ENCODE measurements around the gene MAGI2. TPM values are rescaled to one million over a fixed set of nuclear protein-coding genes. Genes with fewer than 3 reads are reported as not detected.

MAGI2 gene
- total and polyA plus RNA-seq, 8 donors: 6.1 to 9.2 (median 7.1) TPM

DNA sequence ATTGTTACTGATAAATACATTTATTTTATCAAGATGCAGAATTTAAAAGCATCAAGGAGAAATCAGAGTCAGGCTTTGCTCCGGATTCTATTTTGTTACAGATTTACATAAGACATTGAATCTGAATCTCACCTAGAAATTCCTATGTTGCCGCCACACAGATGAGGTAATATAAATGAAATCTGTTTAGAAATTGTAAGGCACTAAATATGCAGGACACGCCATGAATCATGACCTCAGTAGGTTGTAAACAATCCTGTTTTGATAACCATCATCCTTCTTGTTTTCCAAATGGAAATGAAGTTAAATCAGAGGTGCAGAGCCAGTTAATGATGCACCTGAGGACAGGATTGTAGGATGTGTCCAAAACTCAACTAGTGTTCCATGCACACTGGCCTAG is 778.0 kb downstream of the MAGI2 start:
- H3K36me3 ChIP-seq: no peaks in the 10 kb centered on the region
- no peaks in the 10 kb centered on the region for H3K9me3 ChIP-seq
- H3K27me3 ChIP-seq: no peaks in the 10 kb centered on the region
- no peak overlapping the region for H3K4me3 ChIP-seq
- no peak for DNase-seq
- intact Hi-C loops (cut with DNase I): no loop called here
- no peaks in the 10 kb centered on the region for H3K4me1 ChIP-seq
- TF ChIP-seq, protein P1, sequence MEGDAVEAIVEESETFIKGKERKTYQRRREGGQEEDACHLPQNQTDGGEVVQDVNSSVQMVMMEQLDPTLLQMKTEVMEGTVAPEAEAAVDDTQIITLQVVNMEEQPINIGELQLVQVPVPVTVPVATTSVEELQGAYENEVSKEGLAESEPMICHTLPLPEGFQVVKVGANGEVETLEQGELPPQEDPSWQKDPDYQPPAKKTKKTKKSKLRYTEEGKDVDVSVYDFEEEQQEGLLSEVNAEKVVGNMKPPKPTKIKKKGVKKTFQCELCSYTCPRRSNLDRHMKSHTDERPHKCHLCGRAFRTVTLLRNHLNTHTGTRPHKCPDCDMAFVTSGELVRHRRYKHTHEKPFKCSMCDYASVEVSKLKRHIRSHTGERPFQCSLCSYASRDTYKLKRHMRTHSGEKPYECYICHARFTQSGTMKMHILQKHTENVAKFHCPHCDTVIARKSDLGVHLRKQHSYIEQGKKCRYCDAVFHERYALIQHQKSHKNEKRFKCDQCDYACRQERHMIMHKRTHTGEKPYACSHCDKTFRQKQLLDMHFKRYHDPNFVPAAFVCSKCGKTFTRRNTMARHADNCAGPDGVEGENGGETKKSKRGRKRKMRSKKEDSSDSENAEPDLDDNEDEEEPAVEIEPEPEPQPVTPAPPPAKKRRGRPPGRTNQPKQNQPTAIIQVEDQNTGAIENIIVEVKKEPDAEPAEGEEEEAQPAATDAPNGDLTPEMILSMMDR (IDR thresholded peaks at IDR 0.05): no peak
- ATAC-seq: no peak
- no peak overlapping the region for H3K27ac ChIP-seq

DNA sequence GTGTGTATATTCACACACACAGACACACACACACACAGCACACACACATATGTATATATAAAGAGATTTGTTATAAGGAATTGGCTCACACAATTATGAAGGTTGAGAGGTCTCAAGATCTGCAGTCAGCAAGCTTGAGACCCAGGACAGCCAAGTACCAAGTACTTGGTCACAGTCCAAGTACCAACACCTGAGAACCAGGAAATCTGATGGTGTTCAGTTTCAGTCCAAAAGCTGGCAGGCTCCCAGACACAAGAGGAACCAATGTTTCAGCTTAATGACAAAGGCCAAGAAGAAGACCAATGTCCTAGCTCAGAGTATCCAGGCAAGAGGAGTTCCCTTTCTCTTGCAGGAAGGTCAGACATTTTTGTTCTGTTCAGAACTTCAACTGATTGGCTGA is 780.2 kb downstream of the MAGI2 start:
- Histone ChIP-seq H3K4me1 (no peaks in the 10 kb centered on the region), H3K27ac (no peak overlapping the region), H3K36me3 (no peaks in the 10 kb centered on the region), H3K4me3 (no peak overlapping the region), H3K27me3 (no peaks in the 10 kb centered on the region), H3K9me3 (peaks cover 0 to 2% of the 10 kb centered on the region in 2 donors)
- DNase-seq (peak in 2 of 4 donors; percentile 8 to 34), ATAC-seq (peak; percentile 65)
- TF ChIP-seq, protein P1 (IDR thresholded peaks at IDR 0.05): no peak
- intact Hi-C loops (cut with DNase I): no loop called here

DNA sequence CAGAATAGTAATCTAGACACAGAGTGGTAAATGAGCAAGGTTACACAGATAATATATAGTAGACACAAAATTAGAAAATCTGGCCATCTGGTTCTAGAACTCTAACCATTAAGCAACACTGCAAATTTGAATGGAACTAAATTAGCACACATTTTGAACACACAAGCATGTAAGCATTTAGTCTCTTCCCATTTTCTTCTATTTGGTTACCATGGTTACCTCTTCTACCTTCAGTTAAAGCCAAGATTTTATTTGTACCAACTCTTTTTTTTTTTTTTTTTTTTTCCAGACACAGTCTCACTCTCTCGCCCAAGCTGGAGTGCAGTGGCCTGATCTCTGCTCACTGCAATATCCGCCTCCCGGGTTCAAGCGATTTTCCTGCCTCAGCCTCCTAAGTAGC is 790.5 kb downstream of the MAGI2 start:
- H3K9me3 ChIP-seq: peaks cover 0 to 7% of the 10 kb centered on the region in 2 donors
- H3K4me3 ChIP-seq: no peak overlapping the region
- TF ChIP-seq, protein P1 (IDR thresholded peaks at IDR 0.05): no peak
- H3K27me3 ChIP-seq: no peaks in the 10 kb centered on the region
- H3K27ac ChIP-seq: no peak overlapping the region
- intact Hi-C loops (cut with DNase I): no loop called here
- H3K4me1 ChIP-seq: no peaks in the 10 kb centered on the region
- DNase-seq (no peak), ATAC-seq (no peak)
- H3K36me3 ChIP-seq: no peaks in the 10 kb centered on the region

DNA sequence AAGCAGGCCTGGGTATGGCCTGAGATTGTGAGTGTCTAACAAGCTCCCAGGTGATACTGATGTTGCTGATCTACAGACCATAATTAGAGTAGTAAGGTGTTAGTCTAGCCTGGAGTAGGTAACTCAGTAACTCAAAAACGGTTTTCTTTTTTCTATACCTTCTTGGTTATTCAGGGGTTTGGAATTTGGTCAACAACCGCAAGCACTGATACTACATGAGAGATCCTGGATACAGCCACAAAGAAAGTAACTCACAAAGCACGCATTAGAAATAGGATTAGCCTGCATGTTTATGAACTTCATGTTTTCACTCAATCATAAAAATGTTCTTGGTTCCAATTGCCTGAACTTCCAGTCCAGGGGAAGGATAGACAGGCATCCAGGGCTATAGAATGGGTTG is 803.5 kb downstream of the MAGI2 start:
- intact Hi-C loops (cut with DNase I): no loop called here

DNA sequence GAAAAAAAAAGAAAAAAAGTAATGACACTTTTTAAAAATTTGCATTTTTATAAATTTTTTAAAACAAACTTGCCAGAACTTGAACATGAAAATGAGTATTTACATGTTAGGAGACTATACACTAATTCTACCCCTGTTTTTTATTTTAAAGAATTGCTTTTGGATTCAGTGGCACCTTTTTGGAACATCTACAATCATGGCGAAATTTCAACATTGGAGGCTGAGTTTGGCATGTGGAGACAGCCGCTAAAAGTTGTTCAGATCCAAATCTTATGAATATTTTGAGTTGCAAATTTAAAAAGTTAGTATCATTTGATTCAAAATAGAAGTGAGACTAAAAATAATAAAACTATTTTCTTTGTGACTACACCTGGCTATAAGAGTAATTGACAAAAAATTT is 804.2 kb downstream of the MAGI2 start:
- DNase-seq (no peak), ATAC-seq (no peak)
- H3K27ac ChIP-seq: no peak overlapping the region
- H3K27me3 ChIP-seq: no peaks in the 10 kb centered on the region
- TF ChIP-seq, protein P1 (IDR thresholded peaks at IDR 0.05): no peak
- H3K9me3 ChIP-seq: peaks cover 0 to 19% of the 10 kb centered on the region in 2 donors
- no peak overlapping the region for H3K4me3 ChIP-seq
- H3K36me3 ChIP-seq: no peaks in the 10 kb centered on the region
- no peaks in the 10 kb centered on the region for H3K4me1 ChIP-seq
- intact Hi-C loops (cut with DNase I): no loop called here

More for the DNA sequence above, 803.5 kb downstream of the MAGI2 start:
- Histone ChIP-seq H3K4me3 (no peak overlapping the region), H3K27me3 (no peaks in the 10 kb centered on the region), H3K9me3 (peaks cover 0 to 19% of the 10 kb centered on the region in 2 donors), H3K27ac (no peak overlapping the region), H3K4me1 (no peaks in the 10 kb centered on the region), H3K36me3 (no peaks in the 10 kb centered on the region)
- DNase-seq (no peak), ATAC-seq (no peak)
- TF ChIP-seq, protein P1 (IDR thresholded peaks at IDR 0.05): no peak

All from left lung (tissue), 10 donors.